Bone marrow (tissue), 2 donors: Measurements from ENCODE around the gene DAW1.

Source experiments
- DNase-seq, 2 donors: peaks; one replicate each; lab custom pipeline; 2025; lab: John Stamatoyannopoulos, UW

DAW1 gene

DNA sequence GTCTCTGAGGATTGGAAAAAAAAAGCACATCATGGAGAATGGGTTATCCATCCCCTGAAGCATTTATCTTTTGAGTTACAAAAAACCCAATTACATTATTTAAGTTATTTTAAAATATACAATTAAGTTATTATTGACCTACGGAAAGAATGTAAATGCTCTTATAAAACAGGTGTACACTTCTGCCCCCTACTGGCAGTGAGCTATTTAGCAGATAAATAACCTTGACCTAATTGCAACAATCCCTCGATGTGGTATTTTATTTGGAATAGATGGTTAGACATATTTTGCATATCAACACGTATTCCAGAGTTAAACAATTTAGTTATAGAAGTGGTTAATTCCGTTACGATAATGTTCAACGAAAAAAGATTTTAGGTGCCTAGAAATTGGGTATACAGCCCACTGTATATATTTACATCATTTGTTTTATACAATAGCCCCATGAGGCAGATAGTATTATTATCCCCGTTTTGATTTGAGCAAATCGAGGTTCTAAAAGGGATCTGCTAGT is 9.1 kb upstream of the DAW1 start:
- DNase-seq, result no peak

DNA sequence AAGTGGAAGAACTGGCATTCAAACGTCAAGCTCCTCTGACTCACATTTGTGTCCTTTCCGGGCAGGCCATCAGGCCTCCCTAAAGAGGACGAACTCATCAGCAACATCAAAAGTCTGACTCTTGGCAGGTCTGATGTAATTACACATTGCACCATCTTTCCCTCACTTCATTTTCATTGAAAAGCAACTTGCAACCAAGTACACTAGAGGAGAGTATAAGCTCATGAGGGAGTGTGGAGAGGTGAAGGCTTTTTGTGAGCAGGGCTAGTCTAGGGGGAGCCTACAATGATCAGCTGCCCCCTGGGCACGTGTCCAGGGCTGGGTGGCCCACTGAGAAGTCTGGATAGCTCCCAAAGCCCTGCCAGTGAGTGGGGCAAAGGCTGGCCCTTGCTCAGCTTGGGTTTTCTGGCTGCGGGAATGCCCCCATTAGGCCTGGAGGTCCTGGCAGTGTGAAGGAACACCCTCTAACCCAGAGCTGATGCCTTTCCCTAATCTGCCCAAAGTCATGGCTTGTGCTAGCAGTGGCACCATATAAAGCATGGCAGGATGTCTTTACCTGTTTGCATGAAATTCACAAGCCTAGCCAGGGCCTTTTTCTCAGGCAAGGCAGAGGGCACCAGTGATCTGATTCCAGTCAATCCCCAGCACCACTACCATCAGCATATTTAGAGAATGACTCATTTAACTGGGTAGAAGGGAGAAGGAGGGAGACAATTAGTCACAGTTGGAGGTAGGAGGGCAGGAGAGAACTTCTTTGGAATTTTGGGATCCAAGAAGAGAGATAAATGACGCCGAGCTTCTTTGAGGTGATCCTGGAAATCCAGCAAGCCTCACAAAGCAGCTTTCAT is 8.5 kb upstream of the DAW1 start:
- no peak for DNase-seq

GRCh38 chr2:227864161-227864756 is 7.2 kb upstream of the DAW1 start:
- no peak for DNase-seq

DNA sequence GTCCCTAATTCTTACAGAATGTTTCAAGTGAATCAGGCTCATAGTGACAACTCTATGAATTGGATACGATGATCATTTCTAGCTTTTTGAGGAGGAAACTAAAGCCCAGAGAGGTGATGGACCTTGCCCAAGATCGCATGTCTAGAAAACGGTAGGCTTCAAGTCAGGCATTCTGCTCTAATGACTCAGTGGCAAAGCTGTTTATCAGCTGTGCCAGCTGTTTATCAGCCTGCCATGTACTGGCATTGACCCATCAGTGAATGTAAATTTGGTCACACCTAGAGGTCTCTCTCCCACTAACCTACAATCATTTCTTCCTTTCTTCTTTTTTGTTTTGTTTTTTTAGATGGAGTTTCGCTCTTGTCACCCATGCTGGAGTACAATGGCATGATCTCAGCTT is 6.1 kb upstream of the DAW1 start:
- DNase-seq, result no peak

DNA sequence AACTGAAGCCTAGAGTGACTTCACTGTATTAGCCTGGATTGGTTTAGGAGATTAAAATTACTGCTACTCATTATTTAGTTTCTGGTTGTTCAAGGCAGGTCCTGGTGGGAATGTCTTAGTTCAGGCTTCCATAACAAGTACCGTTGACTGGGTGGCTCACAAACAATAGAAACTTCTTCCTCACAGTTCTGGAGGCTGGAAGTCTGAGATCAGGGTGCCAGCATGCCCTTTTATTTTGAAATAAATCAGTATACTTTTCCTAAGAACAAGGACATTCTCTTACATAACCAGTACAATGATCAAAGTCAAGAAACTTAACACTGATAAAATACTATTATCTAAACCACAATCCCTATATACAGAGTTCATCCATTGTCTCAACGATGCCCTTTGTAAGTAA is 4.0 kb upstream of the DAW1 start:
- DNase-seq, result no peak

DNA sequence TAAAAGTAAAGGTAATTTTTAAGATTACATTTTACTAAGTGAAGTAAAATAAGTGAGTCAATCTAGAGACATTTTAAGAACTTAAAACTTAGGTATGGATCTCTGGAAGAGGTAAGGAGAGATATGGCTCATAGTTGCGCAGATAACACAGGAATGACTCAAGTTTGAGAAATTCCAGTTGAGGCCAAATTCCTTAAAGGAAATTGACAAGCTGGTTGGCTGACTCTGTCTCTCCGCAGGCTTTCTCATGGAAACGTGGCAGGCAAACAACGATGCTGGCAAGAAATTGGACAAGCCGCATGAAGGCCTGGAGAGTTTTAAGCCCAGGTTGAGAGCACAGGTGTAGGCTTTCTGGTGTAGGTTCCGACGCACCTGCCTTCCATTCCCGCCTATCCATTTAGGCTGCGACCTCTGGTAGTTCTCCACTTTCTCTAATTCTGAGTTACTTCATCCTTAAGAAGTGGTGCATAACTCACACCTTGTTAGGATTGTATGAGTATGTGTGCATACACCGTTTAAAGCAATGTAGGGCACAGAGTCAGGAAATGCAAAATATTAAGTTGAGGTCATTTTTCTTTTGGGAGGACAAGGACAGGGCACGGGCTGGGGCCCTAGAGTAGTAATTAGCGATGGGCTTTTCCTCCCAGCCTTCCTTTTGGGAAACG is 589 bp upstream of the DAW1 start:
- no peak for DNase-seq

DNA sequence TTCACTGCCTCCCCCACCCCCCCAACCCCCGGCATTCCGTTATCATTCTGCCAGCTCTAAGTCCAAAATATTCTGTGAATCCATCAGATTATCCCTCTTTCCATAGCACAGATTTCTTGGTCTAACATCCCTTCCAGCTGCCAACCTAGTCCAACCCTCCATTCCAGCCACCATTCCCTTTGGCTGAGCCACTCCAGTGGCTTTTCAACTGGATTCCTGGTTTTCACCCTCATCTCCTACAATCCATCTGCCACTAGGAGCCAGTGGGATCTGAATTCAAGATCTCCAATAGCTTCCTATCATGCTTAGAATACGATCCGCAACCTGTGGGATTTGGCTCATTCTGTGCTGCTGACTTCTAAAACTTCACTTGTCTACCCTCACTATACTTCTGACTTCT is 1.2 kb downstream of the DAW1 start:
- no peak for DNase-seq

DNA sequence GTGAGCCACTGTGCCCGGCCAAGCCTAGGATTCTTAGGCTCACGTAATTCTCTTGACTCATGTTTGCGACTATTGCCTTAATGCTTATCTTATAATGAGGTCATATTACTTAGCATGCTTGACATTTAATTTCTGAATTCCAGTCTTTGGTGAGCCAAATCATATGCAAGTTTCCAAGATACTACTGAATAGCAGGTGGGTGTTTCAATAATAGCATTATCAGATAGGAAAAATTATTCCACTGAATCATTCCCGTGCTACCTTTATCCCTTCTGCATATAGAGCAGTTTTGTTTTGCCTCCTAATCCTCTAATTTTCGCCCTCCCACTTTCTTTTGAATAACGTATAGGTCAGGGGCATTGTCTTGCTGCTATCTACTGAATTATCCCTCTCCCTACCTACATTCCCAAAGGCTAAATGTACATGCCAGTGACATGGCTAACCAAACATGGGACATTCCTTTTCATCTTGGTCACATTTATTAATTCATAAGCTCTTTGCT is 4.9 kb downstream of the DAW1 start:
- no peak for DNase-seq

DNA sequence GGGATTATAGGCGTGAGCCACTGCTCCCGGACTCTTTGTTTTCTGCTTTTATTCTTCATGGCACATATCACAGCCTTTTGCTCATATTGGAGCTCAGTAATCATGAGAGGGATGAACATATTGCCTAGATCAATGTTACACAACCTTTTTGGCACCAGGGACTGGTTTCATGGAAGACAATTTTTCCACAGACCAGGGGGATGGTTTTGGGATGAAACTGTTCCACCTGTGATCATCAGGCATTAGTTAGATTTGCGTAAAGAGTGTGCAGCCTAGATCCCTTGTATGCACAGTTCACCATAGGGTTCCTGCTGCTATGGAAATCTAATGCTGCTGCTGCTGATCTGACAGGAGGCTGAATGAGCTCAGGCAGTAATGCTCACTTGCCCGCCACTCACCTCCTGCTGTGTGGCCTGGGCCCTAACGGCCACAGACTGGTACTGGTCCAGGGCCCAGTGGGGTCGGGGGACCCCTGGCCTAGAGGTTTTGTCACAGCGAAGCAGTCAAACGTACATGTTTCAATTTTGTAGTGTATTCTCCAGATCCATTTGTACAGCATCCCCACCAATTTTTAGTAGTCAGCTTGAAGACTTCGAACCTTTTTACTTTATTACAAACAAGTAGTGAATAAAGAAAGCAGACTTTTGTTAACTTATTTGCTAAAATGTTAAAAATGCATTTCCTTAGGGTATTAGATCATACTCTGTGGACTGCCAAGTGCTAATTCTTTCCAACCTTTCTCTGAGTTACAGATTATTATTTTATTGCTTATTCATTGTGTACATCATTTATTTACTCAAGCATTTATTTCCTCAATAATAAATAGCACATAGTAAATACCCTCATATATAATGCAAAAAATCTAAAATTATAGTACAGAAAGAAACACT is 6.2 kb downstream of the DAW1 start:
- DNase-seq, result no peak

GRCh38 chr2:227880460-227880859 is 9.0 kb downstream of the DAW1 start:
- DNase-seq, result no peak

- no peak for DNase-seq
Observed at GRCh38 chr2:227881866-227882517, 10.6 kb downstream of the DAW1 start.

DNA sequence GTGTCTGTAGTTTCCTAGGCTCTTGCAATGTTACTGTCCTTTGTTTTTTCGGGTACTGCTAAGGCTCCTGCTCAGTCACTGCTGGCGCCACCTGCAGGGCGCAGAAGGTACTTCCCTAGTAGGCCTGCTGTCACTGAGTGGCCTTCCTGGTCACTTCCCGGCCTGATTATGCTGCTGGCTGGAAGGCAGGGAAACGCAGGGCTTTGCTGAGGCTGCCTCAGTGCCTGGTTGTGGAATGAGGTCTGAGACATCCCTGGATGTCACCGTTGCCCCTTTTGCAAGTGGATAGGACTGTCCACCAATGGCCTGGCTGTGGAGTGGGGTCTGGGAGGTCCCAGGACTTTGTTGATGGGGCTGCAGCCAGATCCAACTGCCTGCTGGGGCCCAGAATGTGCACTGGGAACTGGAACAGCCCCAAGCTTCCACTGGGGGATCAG is 13.1 kb downstream of the DAW1 start:
- peak in 1 of 2 donors; percentile 18 for DNase-seq

DNA sequence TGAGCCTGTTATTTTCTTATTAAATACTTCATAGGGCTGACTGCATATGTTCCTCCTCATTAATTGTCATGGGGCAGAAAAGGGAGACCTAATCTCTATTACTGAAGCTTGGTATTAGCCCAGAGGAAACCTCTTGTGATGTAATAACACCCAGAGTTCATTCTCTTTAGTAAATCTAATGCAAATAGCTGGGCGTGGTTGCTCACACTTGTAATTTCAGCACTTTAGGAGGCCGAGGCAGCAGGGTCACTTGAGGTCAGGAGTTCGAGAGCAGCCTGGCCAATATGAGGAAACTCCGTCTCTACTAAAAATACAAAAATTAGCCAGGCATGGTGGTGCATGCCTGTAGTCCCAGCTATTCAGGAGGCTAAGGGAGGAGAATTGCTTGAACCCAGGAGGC is 14.7 kb downstream of the DAW1 start:
- DNase-seq, result no peak

GRCh38 chr2:227888289-227888688 is 16.9 kb downstream of the DAW1 start:
- no peak for DNase-seq

DNA sequence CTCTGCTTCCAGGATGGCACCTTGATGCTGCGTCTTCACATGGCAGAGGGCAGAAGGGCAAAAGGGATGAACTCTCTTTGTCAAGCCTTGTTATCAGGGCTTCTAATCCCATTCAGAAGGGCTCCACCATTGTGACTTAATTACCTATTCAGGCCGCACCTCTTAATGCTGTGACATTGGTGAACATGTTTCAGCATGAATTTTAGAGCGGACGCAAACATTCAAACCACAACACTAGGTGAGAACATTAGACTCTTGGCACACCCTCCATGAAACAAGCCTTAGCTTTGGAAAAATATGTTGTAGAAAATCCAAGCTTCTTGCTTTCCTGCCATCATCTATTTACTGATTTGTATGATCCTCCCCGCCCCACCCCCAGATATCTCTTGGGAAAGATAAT is 17.9 kb downstream of the DAW1 start:
- DNase-seq, result no peak

- peak in 1 of 2 donors; percentile 12 for DNase-seq
Observed at GRCh38 chr2:227890495-227891079, 19.2 kb downstream of the DAW1 start.

- no peak for DNase-seq
Observed at GRCh38 chr2:227891673-227892072, 20.2 kb downstream of the DAW1 start.

- DNase-seq, result no peak
Observed at GRCh38 chr2:227903381-227903780, 31.9 kb downstream of the DAW1 start.

GRCh38 chr2:227906991-227907390 is 35.6 kb downstream of the DAW1 start:
- DNase-seq, result no peak

DNA sequence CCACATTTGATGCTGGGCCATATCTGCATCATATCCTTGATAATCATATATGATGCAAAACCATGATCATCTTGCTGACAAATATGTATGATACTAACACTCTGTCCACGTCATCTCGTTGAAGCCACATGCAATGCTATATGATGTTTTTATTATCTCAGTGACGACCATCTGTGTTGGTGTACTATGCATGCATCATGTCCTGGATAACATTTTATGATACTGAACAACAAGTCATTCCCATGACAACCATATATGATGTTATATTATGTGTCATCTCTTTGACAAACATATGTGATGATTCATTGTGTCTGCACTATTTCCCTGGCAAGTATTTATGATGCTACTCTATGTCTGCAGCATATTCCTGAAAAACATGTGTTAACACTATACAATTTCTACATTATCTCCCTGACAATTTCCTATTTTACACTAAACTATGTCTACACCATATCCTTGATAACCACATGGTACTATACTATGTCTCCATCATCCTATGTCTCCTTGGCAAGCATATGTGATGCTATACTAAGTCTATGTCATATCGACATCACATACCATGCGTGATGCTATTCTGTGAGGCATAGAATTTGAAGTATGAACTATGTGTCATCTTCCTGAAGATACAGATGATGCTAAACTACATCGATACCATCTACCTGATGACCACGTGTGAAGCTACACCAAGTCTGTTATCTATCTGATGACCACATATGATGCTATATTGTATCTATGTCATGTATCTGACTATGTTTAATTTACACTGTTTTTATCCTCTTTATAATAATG is 37.0 kb downstream of the DAW1 start:
- DNase-seq, result no peak
